ENCODE results near the gene DIS3L2.
"Not testable (repeated sequence)": the region's sequence is repeated elsewhere in the genome, so short reads cannot be mapped to it uniquely, and the experiment has no call there.

Gene DIS3L2

GRCh38 chr2:232335206-232335858 lies 373.8 kb downstream of the DIS3L2 start:
- not testable (repeated sequence) for H3K4me3 ChIP-seq (ENCODE audit: low read depth, low read length)
- peak; percentile 63 for TF ChIP-seq CTCF (IDR thresholded peaks at IDR 0.05; ENCODE audit: borderline replicate concordance, insufficient read depth, low read depth, low read length)

GRCh38 chr2:232335859-232336215 lies 374.3 kb downstream of the DIS3L2 start:
- no peak for TF ChIP-seq CTCF (IDR thresholded peaks at IDR 0.05; ENCODE audit: borderline replicate concordance, insufficient read depth, low read depth, low read length)
- no peak overlapping the region for H3K4me3 ChIP-seq (ENCODE audit: low read depth, low read length)

- no peak overlapping the region for H3K4me3 ChIP-seq (ENCODE audit: low read depth, low read length)
- no peak for TF ChIP-seq CTCF (IDR thresholded peaks at IDR 0.05; ENCODE audit: borderline replicate concordance, insufficient read depth, low read depth, low read length)
These were observed 374.8 kb downstream of the DIS3L2 start for GRCh38 chr2:232336241-232336736.

GRCh38 chr2:232336981-232337720 lies 375.6 kb downstream of the DIS3L2 start:
- H3K4me3 ChIP-seq (ENCODE audit: low read depth, low read length) = no peak overlapping the region

GRCh38 chr2:232338094-232338758 lies 376.7 kb downstream of the DIS3L2 start:
- H3K4me3 ChIP-seq (ENCODE audit: low read depth, low read length) = not testable (repeated sequence)

More at GRCh38 chr2:232336981-232337720, 375.6 kb downstream of the DIS3L2 start:
- no peak for TF ChIP-seq CTCF (IDR thresholded peaks at IDR 0.05; ENCODE audit: borderline replicate concordance, insufficient read depth, low read depth, low read length)

GRCh38 chr2:232338759-232339106 lies 377.2 kb downstream of the DIS3L2 start:
- H3K4me3 ChIP-seq (ENCODE audit: low read depth, low read length) = no peak overlapping the region
- no peak for TF ChIP-seq CTCF (IDR thresholded peaks at IDR 0.05; ENCODE audit: borderline replicate concordance, insufficient read depth, low read depth, low read length)

GRCh38 chr2:232339121-232340081 lies 377.9 kb downstream of the DIS3L2 start:
- TF ChIP-seq CTCF (IDR thresholded peaks at IDR 0.05; ENCODE audit: borderline replicate concordance, insufficient read depth, low read depth, low read length) = peak; percentile 31; the same call in 1 of the 2 replicates
- H3K4me3 ChIP-seq (ENCODE audit: low read depth, low read length) = no peak overlapping the region

All from GM12875 (cell line).